ENCODE results near the gene TMEM205. TPM values are rescaled to one million over a fixed set of nuclear protein-coding genes. Genes with fewer than 3 reads are reported as not detected.

Gene TMEM205
- total and polyA plus RNA-seq, 10 of the 15 experiments (the other 5 are each of a cell fraction or from before 2014, with no cell fraction given), result 27.8 to 144 (median 88.3) TPM

DNA sequence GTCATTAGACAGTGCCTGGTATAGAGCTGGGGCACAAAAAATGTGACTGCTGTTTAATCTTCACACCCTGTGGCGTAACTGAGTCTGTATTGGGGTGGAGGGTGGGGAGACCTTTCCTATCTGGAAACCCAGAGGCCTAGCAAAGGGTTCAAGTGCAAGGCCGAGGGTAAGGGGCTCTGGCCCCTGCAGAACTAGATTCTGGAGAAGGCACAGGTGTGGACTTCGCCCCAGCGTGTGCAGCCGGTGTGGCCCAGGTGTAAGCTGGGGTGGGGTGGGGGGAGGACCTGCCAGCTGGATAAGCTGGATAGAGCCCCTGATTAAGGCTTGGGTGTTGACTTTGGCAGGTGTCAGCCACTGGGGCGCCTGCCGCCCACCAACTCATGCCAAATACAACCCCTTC, 7.9 kb downstream of the TMEM205 start:
- FAIRE-seq, result no peak

DNA sequence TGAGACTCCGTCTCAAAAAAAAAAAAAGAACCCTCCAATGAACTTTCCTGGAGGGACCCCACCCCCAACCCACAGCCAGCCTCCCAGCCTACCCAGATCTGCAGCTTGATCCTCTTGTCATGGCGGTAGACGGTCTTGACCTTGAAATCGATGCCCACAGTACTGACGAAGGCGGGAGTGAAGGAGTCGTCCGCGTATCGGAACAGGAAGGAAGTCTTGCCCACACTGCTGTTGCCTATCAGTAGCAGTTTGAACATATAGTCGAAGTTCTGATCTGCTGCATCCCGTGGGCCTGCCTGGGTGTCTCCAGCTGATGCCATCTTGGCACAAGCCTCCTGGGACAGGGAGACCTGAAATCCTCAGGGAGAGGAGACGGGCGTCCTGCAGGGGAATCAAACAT, 9.0 kb downstream of the TMEM205 start:
- no peak overlapping the region for H2AFZ ChIP-seq (ENCODE audit: control insufficient read depth, low read depth, low read length)
- TF ChIP-seq TARDBP (IDR thresholded peaks at IDR 0.05; ENCODE audit: borderline replicate concordance) (no peak), POLR2AphosphoS5 (IDR thresholded peaks at IDR 0.05; ENCODE audit: low read length) (no peak), NFYB (IDR thresholded peaks at IDR 0.05; ENCODE audit: insufficient read depth, low read depth, low read length) (no peak), NFIC (IDR thresholded peaks at IDR 0.05; ENCODE audit: low read depth, low read length) (no peak), TCF12 (IDR thresholded peaks at IDR 0.05; ENCODE audit: low read depth, low read length) (no peak), DPF2 (IDR thresholded peaks at IDR 0.05) (no peak), RAD21 (IDR thresholded peaks at IDR 0.05; ENCODE audit: insufficient read depth, low read depth, low read length) (no peak), PAX8 (IDR thresholded peaks at IDR 0.05) (no peak), HDAC2 (IDR thresholded peaks at IDR 0.05) (no peak), MXI1 (IDR thresholded peaks at IDR 0.05; ENCODE audit: low read depth, low read length) (no peak), NBN (IDR thresholded peaks at IDR 0.05) (no peak), MYB (IDR thresholded peaks at IDR 0.05; ENCODE audit: borderline replicate concordance, low read depth, low read length) (no peak), CHD2 (IDR thresholded peaks at IDR 0.05; ENCODE audit: borderline replicate concordance, low read depth, low read length) (no peak), SP1 (IDR thresholded peaks at IDR 0.05; ENCODE audit: low read depth, low read length) (no peak), NR2C2 (IDR thresholded peaks at IDR 0.05; ENCODE audit: borderline replicate concordance, control insufficient read depth, insufficient read length, low read depth) (no peak)

More for the DNA sequence above, 7.9 kb downstream of the TMEM205 start:
- H3K27ac ChIP-seq (ENCODE audit: control insufficient read depth, insufficient read depth), result no peak overlapping the region
- H3K9me3 ChIP-seq (replicated peaks; ENCODE audit: control insufficient read depth, insufficient read depth, low read length), result no peaks in the 10 kb centered on the region; the same call in 2 of the 3 replicates
- CTCF ChIA-PET, result interaction anchor here (0.8 to 2.3 kb wide), 4 partner anchors 8 to 144 kb away, joined by 3 to 10 read pairs (median 5); partner anchors contain the start of genes CCDC159 and TMEM205
- peak overlapping the region; percentile 90 for H3K4me2 ChIP-seq (ENCODE audit: control insufficient read depth, insufficient read depth)
- TF ChIP-seq ZNF217 (IDR thresholded peaks at IDR 0.05), result no peak
- TF ChIP-seq, protein P1, sequence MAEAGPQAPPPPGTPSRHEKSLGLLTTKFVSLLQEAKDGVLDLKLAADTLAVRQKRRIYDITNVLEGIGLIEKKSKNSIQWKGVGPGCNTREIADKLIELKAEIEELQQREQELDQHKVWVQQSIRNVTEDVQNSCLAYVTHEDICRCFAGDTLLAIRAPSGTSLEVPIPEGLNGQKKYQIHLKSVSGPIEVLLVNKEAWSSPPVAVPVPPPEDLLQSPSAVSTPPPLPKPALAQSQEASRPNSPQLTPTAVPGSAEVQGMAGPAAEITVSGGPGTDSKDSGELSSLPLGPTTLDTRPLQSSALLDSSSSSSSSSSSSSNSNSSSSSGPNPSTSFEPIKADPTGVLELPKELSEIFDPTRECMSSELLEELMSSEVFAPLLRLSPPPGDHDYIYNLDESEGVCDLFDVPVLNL (IDR thresholded peaks at IDR 0.05; ENCODE audit: low read depth, low read length), result no peak
- TF ChIP-seq NR2C2 (IDR thresholded peaks at IDR 0.05; ENCODE audit: borderline replicate concordance, control insufficient read depth, insufficient read length, low read depth), result no peak
- TF ChIP-seq TARDBP (IDR thresholded peaks at IDR 0.05; ENCODE audit: borderline replicate concordance), result no peak
- TF ChIP-seq FOS (IDR thresholded peaks at IDR 0.05; ENCODE audit: borderline replicate concordance, extremely low read depth, insufficient read length), result no peak
- no peak for TF ChIP-seq ATF7 (IDR thresholded peaks at IDR 0.05; ENCODE audit: low read depth)
- no peak for TF ChIP-seq CBFB (IDR thresholded peaks at IDR 0.05; ENCODE audit: low read depth)
- no peak for TF ChIP-seq STAT1 (conservative IDR thresholded peaks at IDR 0.05)
- TF ChIP-seq RELA (IDR thresholded peaks at IDR 0.05; ENCODE audit: borderline replicate concordance, partially characterized antibody), result no peak
- no peak for TF ChIP-seq RAD51 (IDR thresholded peaks at IDR 0.05)
- BruUV-seq (replicated peaks), result no TSS peak
- H3K4me3 ChIP-seq, result no peak overlapping the region; the same call in 1 of the 2 replicates
- intact Hi-C loops (cut with micrococcal nuclease; ENCODE audit: unreplicated experiment), result no loop called here
- no peak overlapping the region for H2AFZ ChIP-seq (ENCODE audit: control insufficient read depth, low read depth, low read length)
- no peaks in the 10 kb centered on the region for H4K20me1 ChIP-seq (ENCODE audit: control insufficient read depth, insufficient read depth)
- WGBS (ENCODE audit: insufficient coverage, insufficient replicate concordance, low lambda C conversion rate, missing lambda C conversion rate), result 79% methylated on average over 7 of the region's 7 CpGs
- no peaks in the 10 kb centered on the region for H3K79me2 ChIP-seq (ENCODE audit: control insufficient read depth, insufficient read depth, low read length)
- no peak overlapping the region for H3K9ac ChIP-seq (ENCODE audit: control insufficient read depth, insufficient read depth, low read length)
- RAD21 ChIA-PET (ENCODE audit: unreplicated experiment), result no interaction called here
- no peak for ATAC-seq
- POLR2A ChIA-PET, result interaction anchor here (1.1 kb wide), 1 partner anchor 8 kb away, joined by 3 read pairs; the partner anchor contains the start of genes CCDC159 and TMEM205
- H3K4me1 ChIP-seq (ENCODE audit: control insufficient read depth, insufficient read depth, low read length), result peaks cover 4% of the 10 kb centered on the region
- peaks cover 0 to 9% of the 10 kb centered on the region in 2 experiments; a peak in 1 of 4 replicates for H3K36me3 ChIP-seq (ENCODE audit: control insufficient read depth in 2 of 2, insufficient read depth in 2 of 2, low read length in 1 of 2)
- SMC1A ChIA-PET (ENCODE audit: uncharacterized antibody, unreplicated experiment), result interaction anchor here (0.7 kb wide), 1 partner anchor 11 kb away, joined by 3 read pairs; no protein-coding TSS in a partner anchor
- no peaks in the 10 kb centered on the region for H3K27me3 ChIP-seq (replicated peaks in 1 of 2; ENCODE audit: control insufficient read depth in 2 of 2, insufficient read depth in 2 of 2, low read length in 1 of 2)
- in situ Hi-C loops (cut with MboI), result no loop called here
- no peak for DNase-seq (ENCODE audit: low read depth, low spot score)

More for the DNA sequence above, 9.0 kb downstream of the TMEM205 start:
- Histone ChIP-seq H3K9ac (ENCODE audit: control insufficient read depth, insufficient read depth, low read length) (no peak overlapping the region), H3K9me3 (replicated peaks; ENCODE audit: control insufficient read depth, insufficient read depth, low read length) (no peaks in the 10 kb centered on the region; the same call in 2 of the 3 replicates), H3K4me1 (ENCODE audit: control insufficient read depth, insufficient read depth, low read length) (peaks cover 4% of the 10 kb centered on the region), H3K27ac (ENCODE audit: control insufficient read depth, insufficient read depth) (no peak overlapping the region), H3K27me3 (replicated peaks in 1 of 2; ENCODE audit: control insufficient read depth in 2 of 2, insufficient read depth in 2 of 2, low read length in 1 of 2) (no peaks in the 10 kb centered on the region), H3K4me3 (no peak overlapping the region), H3K4me2 (ENCODE audit: control insufficient read depth, insufficient read depth) (no peak overlapping the region), H4K20me1 (ENCODE audit: control insufficient read depth, insufficient read depth) (no peaks in the 10 kb centered on the region), H3K79me2 (ENCODE audit: control insufficient read depth, insufficient read depth, low read length) (no peaks in the 10 kb centered on the region), H3K36me3 (ENCODE audit: control insufficient read depth in 2 of 2, insufficient read depth in 2 of 2, low read length in 1 of 2) (peaks cover 0 to 9% of the 10 kb centered on the region in 2 experiments; a peak in 1 of 4 replicates)
- RAD21 ChIA-PET (ENCODE audit: unreplicated experiment), result no interaction called here
- SMC1A ChIA-PET (ENCODE audit: uncharacterized antibody, unreplicated experiment), result no interaction called here
- FAIRE-seq (no peak), DNase-seq (ENCODE audit: low read depth, low spot score) (no peak), ATAC-seq (no peak)
- CTCF ChIA-PET, result interaction anchor here (1.1 to 1.3 kb wide), 2 partner anchors 9 to 14 kb away, joined by 3 to 4 read pairs; partner anchors contain the start of genes CCDC159 and TMEM205
- intact Hi-C loops (cut with micrococcal nuclease; ENCODE audit: unreplicated experiment), result no loop called here
- POLR2A ChIA-PET, result interaction anchor here (1.2 kb wide), 1 partner anchor 37 kb away, joined by 4 read pairs; the partner anchor contains the start of gene SWSAP1
- in situ Hi-C loops (cut with MboI), result no loop called here
- no TSS peak for BruUV-seq (replicated peaks)
- 52% methylated on average over 14 of the region's 14 CpGs for WGBS (ENCODE audit: insufficient coverage, insufficient replicate concordance, low lambda C conversion rate, missing lambda C conversion rate)
